Naive B cell (primary cell): ENCODE results near the gene WEE2. TPM values are rescaled to one million over a fixed set of nuclear protein-coding genes. Genes with fewer than 3 reads are reported as not detected.
A peak's percentile ranks its signal among the peaks of the same experiment; 100 is the strongest.

Source experiments
- ATAC-seq, 2 donors: fragments of 150-1000 bp; cut with Tn5 transposase; 2 replicates each; pipeline ENCODE4 v1.10.0; 2021; ENCODE audit warnings: low read depth in 2 of 2, mild to moderate bottlenecking in 2 of 2, moderate library complexity in 2 of 2
- DNase-seq: peaks from one replicate; pipeline ENCODE4 v3.0.0; 2022
- H3K27ac Mint-ChIP-seq, 6 donors: one replicate each; pipeline ENCODE4 v1.8.0; 2020 to 2022; ENCODE audit warnings: mild to moderate bottlenecking in 6 of 6, mixed read lengths in 6 of 6, moderate library complexity in 5 of 6, inconsistent platforms in 2 of 6
- H3K27me3 Mint-ChIP-seq, 3 donors: one replicate each; pipeline ENCODE4 v1.8.0; 2021 to 2022; ENCODE audit warnings: mixed read lengths in 3 of 3, mild to moderate bottlenecking in 1 of 3
- H3K36me3 Mint-ChIP-seq, 2 donors: one replicate each; pipeline ENCODE4 v1.8.0; 2020 to 2022; ENCODE audit warnings: mixed read lengths in 2 of 2, inconsistent platforms in 1 of 2, mild to moderate bottlenecking in 1 of 2
- H3K4me1 Mint-ChIP-seq, 3 donors: one replicate each; pipeline ENCODE4 v1.8.0; 2020 to 2022; ENCODE audit warnings: mixed read lengths in 3 of 3, inconsistent platforms in 1 of 3, mild to moderate bottlenecking in 1 of 3, moderate library complexity in 1 of 3
- H3K4me3 Mint-ChIP-seq, 8 donors: one replicate each; pipeline ENCODE4 v1.8.0; 2020 to 2022; ENCODE audit warnings: mild to moderate bottlenecking in 8 of 8, mixed read lengths in 8 of 8, moderate library complexity in 8 of 8, inconsistent platforms in 2 of 8
- H3K9me3 Mint-ChIP-seq, 7 donors: one replicate each; pipeline ENCODE4 v1.8.0; 2020 to 2022; ENCODE audit warnings: mixed read lengths in 7 of 7, mild to moderate bottlenecking in 5 of 7, inconsistent platforms in 2 of 7, moderate library complexity in 1 of 7
- polyA plus RNA-seq, 6 donors: library from polyadenylated mRNA; unstranded; fragments of 300-500 nt; fragmentation: Illumina TruSeq; gene quantifications; one replicate each; pipeline ENCODE4 v1.2.3, GENCODE V29; 2021; ENCODE audit warnings: low read depth in 6 of 6

WEE2 gene
- polyA plus RNA-seq, 6 donors from 2014 or later, result 0.52 TPM; not detected in 5

DNA sequence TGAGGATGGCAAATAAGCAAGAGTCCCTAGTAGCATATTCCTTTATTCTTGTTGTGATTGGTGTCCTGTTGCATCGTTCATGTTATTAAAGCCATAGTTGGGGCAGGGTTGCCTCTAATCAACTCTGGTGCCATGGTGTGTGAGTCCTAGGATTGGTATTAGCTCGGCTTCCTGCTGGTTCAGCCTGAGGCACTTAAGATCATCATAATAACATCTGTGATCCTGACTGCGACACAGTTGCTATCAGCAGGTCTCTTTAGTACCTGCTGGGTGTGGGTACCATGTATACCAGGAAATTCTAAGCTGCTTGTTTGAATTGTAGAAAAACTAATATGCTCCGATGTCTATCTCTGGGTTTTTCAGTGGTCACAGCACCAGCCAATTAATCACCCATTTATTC lies 1.6 kb downstream of the WEE2 start:
- no peaks in the 10 kb centered on the region for H3K4me1 Mint-ChIP-seq
- no peaks in the 10 kb centered on the region for H3K36me3 Mint-ChIP-seq
- no peaks in the 10 kb centered on the region for H3K9me3 Mint-ChIP-seq
- H3K27me3 Mint-ChIP-seq, result no peaks in the 10 kb centered on the region
- no peak for DNase-seq
- no peak for ATAC-seq
- H3K4me3 Mint-ChIP-seq, result no peak overlapping the region
- no peak overlapping the region for H3K27ac Mint-ChIP-seq

DNA sequence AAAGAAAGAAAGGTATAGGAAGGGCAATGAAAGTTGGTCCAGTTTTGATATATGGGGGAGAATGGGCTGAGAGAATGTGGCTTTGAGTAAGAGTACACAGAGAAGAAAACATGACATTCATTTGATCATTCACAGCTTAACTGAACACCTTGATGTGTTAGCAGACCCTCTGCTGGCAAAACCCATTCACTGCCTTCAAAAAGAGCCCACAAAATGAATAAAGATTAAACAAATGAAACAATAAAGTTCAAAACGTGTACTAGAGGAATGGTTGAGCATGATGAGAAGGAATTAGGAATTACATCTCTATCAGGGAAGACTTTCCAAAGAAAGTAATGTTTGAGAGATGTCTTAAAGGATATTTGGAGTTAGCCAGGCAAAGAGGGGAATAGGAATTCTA lies 2.1 kb downstream of the WEE2 start:
- Mint-ChIP-seq H3K36me3 (no peaks in the 10 kb centered on the region), H3K9me3 (no peaks in the 10 kb centered on the region), H3K4me1 (no peaks in the 10 kb centered on the region), H3K4me3 (no peak overlapping the region), H3K27me3 (no peaks in the 10 kb centered on the region), H3K27ac (no peak overlapping the region)
- ATAC-seq, result no peak
- DNase-seq, result no peak

- no peak overlapping the region for H3K27ac Mint-ChIP-seq
- H3K4me1 Mint-ChIP-seq, result no peaks in the 10 kb centered on the region
- no peaks in the 10 kb centered on the region for H3K9me3 Mint-ChIP-seq
- no peaks in the 10 kb centered on the region for H3K36me3 Mint-ChIP-seq
- no peak overlapping the region for H3K4me3 Mint-ChIP-seq
- DNase-seq (no peak), ATAC-seq (no peak)
- H3K27me3 Mint-ChIP-seq, result no peaks in the 10 kb centered on the region
Measured at GRCh38 chr7:141712603-141713255, 4.6 kb downstream of the WEE2 start.

DNA sequence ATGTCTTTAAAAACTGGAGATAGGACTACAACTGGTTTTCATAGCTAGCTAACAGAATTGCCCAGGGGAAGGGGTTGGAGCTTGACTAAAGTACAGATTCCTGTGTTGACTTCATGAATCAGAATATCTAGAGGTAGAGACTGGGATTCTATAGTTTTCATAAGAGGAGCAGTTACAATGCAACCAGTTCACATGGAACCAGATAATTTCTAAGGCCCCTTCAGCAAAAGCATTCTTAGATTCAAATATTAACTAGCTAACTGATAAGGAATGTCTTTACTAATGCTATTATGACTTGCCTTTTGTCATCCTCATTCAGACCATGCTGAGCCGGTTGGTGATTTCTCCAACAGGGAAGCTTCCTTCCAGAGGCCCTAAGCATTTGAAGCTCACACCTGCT lies 5.7 kb downstream of the WEE2 start:
- Mint-ChIP-seq H3K4me1 (no peaks in the 10 kb centered on the region), H3K27me3 (no peaks in the 10 kb centered on the region), H3K36me3 (no peaks in the 10 kb centered on the region), H3K4me3 (no peak overlapping the region), H3K9me3 (no peaks in the 10 kb centered on the region), H3K27ac (no peak overlapping the region)
- no peak for DNase-seq
- no peak for ATAC-seq

- Mint-ChIP-seq H3K36me3 (no peaks in the 10 kb centered on the region), H3K27me3 (no peaks in the 10 kb centered on the region), H3K27ac (no peak overlapping the region), H3K4me1 (no peaks in the 10 kb centered on the region), H3K9me3 (no peaks in the 10 kb centered on the region), H3K4me3 (no peak overlapping the region)
- DNase-seq, result no peak
- no peak for ATAC-seq
Measured at GRCh38 chr7:141714571-141714970, 6.4 kb downstream of the WEE2 start.

GRCh38 chr7:141715018-141715417 lies 6.9 kb downstream of the WEE2 start:
- Mint-ChIP-seq H3K4me3 (no peak overlapping the region), H3K4me1 (no peaks in the 10 kb centered on the region)

GRCh38 chr7:141715794-141716689 lies 7.9 kb downstream of the WEE2 start:
- H3K9me3 Mint-ChIP-seq, result no peaks in the 10 kb centered on the region
- H3K27me3 Mint-ChIP-seq, result no peaks in the 10 kb centered on the region
- ATAC-seq (no peak), DNase-seq (no peak)
- H3K4me3 Mint-ChIP-seq, result no peak overlapping the region
- no peaks in the 10 kb centered on the region for H3K4me1 Mint-ChIP-seq
- H3K27ac Mint-ChIP-seq, result no peak overlapping the region
- H3K36me3 Mint-ChIP-seq, result no peaks in the 10 kb centered on the region

More at GRCh38 chr7:141715018-141715417, 6.9 kb downstream of the WEE2 start:
- H3K9me3 Mint-ChIP-seq, result no peaks in the 10 kb centered on the region
- ATAC-seq, result no peak
- no peak overlapping the region for H3K27ac Mint-ChIP-seq
- H3K36me3 Mint-ChIP-seq, result no peaks in the 10 kb centered on the region
- H3K27me3 Mint-ChIP-seq, result no peaks in the 10 kb centered on the region
- DNase-seq, result no peak

GRCh38 chr7:141717450-141717849 lies 9.3 kb downstream of the WEE2 start:
- DNase-seq, result no peak
- ATAC-seq, result no peak
- peak overlapping the region in 1 of 8 donors; percentile 7 for H3K4me3 Mint-ChIP-seq
- H3K9me3 Mint-ChIP-seq, result no peaks in the 10 kb centered on the region
- H3K27me3 Mint-ChIP-seq, result no peaks in the 10 kb centered on the region
- no peaks in the 10 kb centered on the region for H3K36me3 Mint-ChIP-seq
- no peak overlapping the region for H3K27ac Mint-ChIP-seq
- H3K4me1 Mint-ChIP-seq, result no peaks in the 10 kb centered on the region

GRCh38 chr7:141722529-141722928 lies 14.4 kb downstream of the WEE2 start:
- no peak for DNase-seq
- Mint-ChIP-seq H3K9me3 (no peaks in the 10 kb centered on the region), H3K4me3 (no peak overlapping the region), H3K36me3 (no peaks in the 10 kb centered on the region), H3K27me3 (no peaks in the 10 kb centered on the region), H3K27ac (no peak overlapping the region), H3K4me1 (no peaks in the 10 kb centered on the region)
- ATAC-seq, result no peak

GRCh38 chr7:141729020-141729419 lies 20.9 kb downstream of the WEE2 start:
- DNase-seq (no peak), ATAC-seq (no peak)
- Mint-ChIP-seq H3K9me3 (no peaks in the 10 kb centered on the region), H3K27ac (no peak overlapping the region), H3K27me3 (peaks cover 0 to 6% (median 5%) of the 10 kb centered on the region in 3 donors), H3K36me3 (no peaks in the 10 kb centered on the region), H3K4me3 (no peak overlapping the region), H3K4me1 (peaks cover 0 to 4% (median 0%) of the 10 kb centered on the region in 3 donors)

DNA sequence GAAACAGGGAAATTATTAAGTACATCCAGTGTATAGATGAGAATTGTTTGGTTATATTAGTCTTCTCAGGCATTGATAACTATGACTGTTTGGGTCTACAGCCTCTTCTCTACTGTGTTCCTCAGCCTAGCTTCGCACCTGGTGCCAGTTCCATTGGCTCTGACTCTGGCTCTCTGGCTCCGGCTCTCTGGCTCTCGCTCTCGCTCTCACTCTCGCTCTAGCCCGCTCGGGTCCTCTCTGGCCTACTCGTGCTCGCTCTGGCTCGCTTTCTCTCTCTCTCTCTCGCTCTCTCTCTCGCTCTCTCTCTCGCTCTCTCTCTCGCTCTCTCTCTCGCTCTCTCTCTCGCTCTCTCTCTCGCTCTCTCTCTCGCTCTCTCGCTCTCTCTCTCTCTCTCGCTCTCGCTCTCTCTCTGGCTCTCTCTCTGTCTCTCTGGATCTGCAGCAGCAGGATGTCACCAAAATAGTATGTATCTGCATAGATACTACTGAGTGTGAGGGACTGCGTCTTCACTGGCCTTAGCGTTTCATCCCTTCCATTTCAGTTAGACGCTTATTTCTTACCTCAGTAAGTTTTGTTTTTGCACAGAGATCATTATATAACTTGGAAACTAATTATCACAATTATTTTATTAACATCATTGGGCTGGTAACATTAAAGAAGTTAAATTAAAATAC lies 23.5 kb downstream of the WEE2 start:
- H3K9me3 Mint-ChIP-seq, result no peaks in the 10 kb centered on the region

DNA sequence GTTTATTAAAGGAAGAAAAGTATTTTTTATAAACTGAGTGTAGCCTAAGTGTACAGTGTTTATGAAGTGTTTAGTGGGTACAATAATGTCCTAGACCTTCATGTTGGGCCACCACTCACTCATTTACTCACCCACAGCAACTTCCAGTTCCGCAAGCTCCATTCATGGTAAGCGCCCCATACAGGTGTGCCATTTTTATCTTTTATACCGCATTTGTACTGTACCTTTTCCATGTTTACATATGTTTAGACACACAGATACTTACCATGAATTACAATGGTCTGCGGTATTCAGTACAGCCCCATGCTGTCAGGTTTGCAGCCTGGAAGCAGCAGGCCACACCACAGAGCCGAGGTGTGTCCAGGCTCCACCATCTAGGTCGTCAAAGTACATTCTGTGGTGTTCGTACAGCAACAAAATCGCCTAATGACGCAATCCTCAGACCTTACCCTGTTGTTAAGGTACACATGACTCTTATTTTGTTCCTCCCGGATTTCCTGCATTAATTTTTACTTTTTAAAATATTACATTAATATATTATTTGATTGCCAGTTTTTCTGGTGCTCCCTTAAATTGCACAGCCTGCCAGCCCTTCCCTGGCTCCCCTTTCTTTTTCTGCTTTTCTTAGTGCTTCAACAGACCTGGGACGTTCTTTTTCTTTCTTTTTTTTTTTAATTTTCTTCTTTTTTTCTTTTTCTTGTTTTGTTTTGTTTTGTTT lies 29.1 kb downstream of the WEE2 start:
- Mint-ChIP-seq H3K27me3 (no peaks in the 10 kb centered on the region), H3K4me3 (peak overlapping the region; percentile 92 to 100 (median 99)), H3K4me1 (peaks cover 23 to 36% (median 31%) of the 10 kb centered on the region in 3 donors), H3K36me3 (peaks cover 13 to 15% of the 10 kb centered on the region in 2 donors), H3K27ac (peak overlapping the region; percentile 94 to 99 (median 98)), H3K9me3 (no peaks in the 10 kb centered on the region)
- DNase-seq (no peak), ATAC-seq (peak in 1 of 2 donors; percentile 11)

More for the DNA sequence above, 23.5 kb downstream of the WEE2 start:
- peaks cover 0 to 6% (median 5%) of the 10 kb centered on the region in 3 donors for H3K27me3 Mint-ChIP-seq
- H3K4me1 Mint-ChIP-seq, result peaks cover 0 to 4% (median 0%) of the 10 kb centered on the region in 3 donors
- ATAC-seq (no peak), DNase-seq (no peak)
- peak overlapping the region in 1 of 8 donors; percentile 30 for H3K4me3 Mint-ChIP-seq
- H3K36me3 Mint-ChIP-seq, result no peaks in the 10 kb centered on the region
- no peak overlapping the region for H3K27ac Mint-ChIP-seq
